H1 (cell line): ENCODE measurements around the gene LCP1. TPM values are rescaled to one million over a fixed set of nuclear protein-coding genes. Genes with fewer than 3 reads are reported as not detected.

Experiments
- CTCF ChIA-PET: fragments of 300-600 bp; sonication (Branson Sonifier 250); formaldehyde crosslinking; loops from one replicate; lab custom pipeline; 2021; ENCODE audit not compliant: partially characterized antibody; lab: Charles Lee
- POLR2A ChIA-PET: fragments of 300-600 bp; sonication (Branson Sonifier 250); formaldehyde crosslinking; loops from one replicate; lab custom pipeline; 2021; ENCODE audit warnings: inconsistent platforms; ENCODE audit not compliant: partially characterized antibody; lab: Charles Lee
- DNase-seq, 2 experiments: peaks; one replicate each; pipeline versions ENCODE4 v3.0.0 to v3.0.0-alpha.2; 2010 to 2022; ENCODE audit warnings: low spot score in 2 of 2, low read depth in 1 of 2, mixed read lengths in 1 of 2
- FAIRE-seq: peaks from 2 replicates; lab custom pipeline; 2011; peaks lifted over from hg19 to GRCh38; lab: Jason Lieb, UNC
- H2AFZ ChIP-seq: 2 replicates; pipeline ENCODE4 v1.8.1; 2012; ENCODE audit warnings: low read length, inconsistent platforms
- H2AK5ac ChIP-seq: 2 replicates; pipeline ENCODE4 v1.6.1; 2013; ENCODE audit warnings: low read depth, low read length
- H2BK120ac ChIP-seq: replicated peaks from 2 replicates; pipeline ENCODE3; 2013; ENCODE audit warnings: low read depth, low read length, inconsistent platforms
- H2BK12ac ChIP-seq: 2 replicates; pipeline ENCODE4 v1.6.1; 2013; ENCODE audit warnings: low read depth, low read length
- H2BK15ac ChIP-seq: 2 replicates; pipeline ENCODE4 v1.6.1; 2013; ENCODE audit warnings: low read length
- H2BK20ac ChIP-seq: 2 replicates; pipeline ENCODE4 v1.6.1; 2013; ENCODE audit warnings: low read length
- H2BK5ac ChIP-seq: 2 replicates; pipeline ENCODE4 v1.6.1; 2013; ENCODE audit warnings: low read depth, low read length
- H3K14ac ChIP-seq: 2 replicates; pipeline ENCODE4 v1.6.1; 2013; ENCODE audit warnings: inconsistent platforms; ENCODE audit not compliant: insufficient read length
- H3K18ac ChIP-seq: 2 replicates; pipeline ENCODE4 v1.6.1; 2013; ENCODE audit warnings: low read length; ENCODE audit errors: extremely low read depth
- H3K23ac ChIP-seq: 2 replicates; pipeline ENCODE4 v1.6.1; 2013; ENCODE audit warnings: inconsistent platforms; ENCODE audit not compliant: insufficient read length
- H3K23me2 ChIP-seq: 2 replicates; pipeline ENCODE4 v1.6.1; 2013; ENCODE audit warnings: low read depth, low read length
- H3K27ac ChIP-seq: 2 replicates; pipeline ENCODE4 v1.6.1; 2011; ENCODE audit warnings: low read depth, low read length, inconsistent platforms
- H3K27me3 ChIP-seq, 4 experiments: replicated peaks in 1 of 4; 1 replicate in 1 of 4; 2 replicates in 3 of 4; pipeline versions ENCODE4 v1.6.1 to v1.8.1; 2011 to 2013; ENCODE audit warnings: low read length in 3 of 4, mild to moderate bottlenecking in 3 of 4, inconsistent platforms in 2 of 4, mixed read lengths in 2 of 4, moderate library complexity in 1 of 4; ENCODE audit not compliant: control insufficient read depth in 3 of 4, insufficient read depth in 3 of 4; ENCODE audit errors: extremely low read depth in 1 of 4
- H3K36me3 ChIP-seq, 4 experiments: 2 replicates each; pipeline versions ENCODE4 v1.6.1 to v1.8.1; 2011 to 2013; ENCODE audit warnings: mild to moderate bottlenecking in 4 of 4, low read length in 3 of 4, moderate library complexity in 2 of 4, control low read depth in 1 of 4, inconsistent platforms in 1 of 4; ENCODE audit not compliant: insufficient read depth in 4 of 4, control insufficient read depth in 2 of 4
- H3K4ac ChIP-seq: replicated peaks from 2 replicates; pipeline ENCODE3; 2013; ENCODE audit warnings: low read length, low read depth, mixed read lengths, inconsistent platforms; ENCODE audit not compliant: insufficient read length
- H3K4me1 ChIP-seq, 4 experiments: replicated peaks in 1 of 4; 1 replicate in 1 of 4; 2 replicates in 3 of 4; pipeline versions ENCODE4 v1.6.1 to v1.8.1; 2011 to 2013; ENCODE audit warnings: low read length in 3 of 4, inconsistent platforms in 2 of 4, mixed read lengths in 1 of 4; ENCODE audit not compliant: insufficient read depth in 4 of 4, control insufficient read depth in 3 of 4
- H3K4me2 ChIP-seq, 2 experiments: 2 replicates each; pipeline versions ENCODE4 v1.6.1 to v1.8.1; 2011 to 2013; ENCODE audit warnings: low read depth in 2 of 2, low read length in 2 of 2, control low read depth in 1 of 2, inconsistent platforms in 1 of 2, mild to moderate bottlenecking in 1 of 2; ENCODE audit not compliant: insufficient read depth in 1 of 2
- H3K4me3 ChIP-seq, 4 experiments: fragments of 200-600, 300-600 bp in 1 of 4; sonication (generic), shearing (Covaris generic), sonication (Bioruptor Twin) in 1 of 4; 2 replicates each; pipeline versions ENCODE4 v1.5.1 to v1.8.1; 2011 to 2016; ENCODE audit warnings: low read length in 4 of 4, low read depth in 3 of 4, control low read depth in 2 of 4, inconsistent platforms in 2 of 4, mild to moderate bottlenecking in 2 of 4, mixed read lengths in 1 of 4, moderate library complexity in 1 of 4; ENCODE audit not compliant: insufficient read depth in 2 of 4; ENCODE audit errors: extremely low read depth in 1 of 4
- H3K56ac ChIP-seq: replicated peaks from 2 replicates; pipeline ENCODE3; 2013; ENCODE audit warnings: low read depth, mild to moderate bottlenecking, mixed read lengths, low read length, inconsistent platforms; ENCODE audit not compliant: insufficient read length
- H3K79me1 ChIP-seq: 2 replicates; pipeline ENCODE4 v1.6.1; 2013; ENCODE audit warnings: low read depth, low read length, control low read depth
- H3K79me2 ChIP-seq, 2 experiments: 2 replicates each; pipeline versions ENCODE4 v1.6.1 to v1.8.1; 2012 to 2013; ENCODE audit warnings: low read length in 2 of 2, mild to moderate bottlenecking in 2 of 2, inconsistent platforms in 1 of 2; ENCODE audit not compliant: insufficient read depth in 2 of 2, control insufficient read depth in 1 of 2
- H3K9ac ChIP-seq, 4 experiments: replicated peaks in 1 of 4; 1 replicate in 1 of 4; 2 replicates in 3 of 4; pipeline versions ENCODE4 v1.6.1 to v1.8.1; 2011 to 2013; ENCODE audit warnings: low read depth in 3 of 4, low read length in 3 of 4, control low read depth in 2 of 4, mild to moderate bottlenecking in 2 of 4, moderate library complexity in 2 of 4, inconsistent platforms in 1 of 4; ENCODE audit errors: extremely low read depth in 1 of 4
- H3K9me3 ChIP-seq, 2 experiments: 2 replicates each; pipeline versions ENCODE4 v1.6.1 to v1.8.1; 2012 to 2013; ENCODE audit warnings: mild to moderate bottlenecking in 2 of 2, moderate library complexity in 2 of 2, control low read depth in 1 of 2, inconsistent platforms in 1 of 2, low read depth in 1 of 2, low read length in 1 of 2, mixed read lengths in 1 of 2; ENCODE audit not compliant: insufficient read depth in 2 of 2
- H4K20me1 ChIP-seq, 2 experiments: replicated peaks in 1 of 2; 2 replicates each; pipeline versions ENCODE3 to v1.8.1; 2011 to 2013; ENCODE audit warnings: inconsistent platforms in 2 of 2, low read length in 2 of 2, mild to moderate bottlenecking in 1 of 2; ENCODE audit not compliant: insufficient read depth in 2 of 2, control insufficient read depth in 1 of 2
- H4K5ac ChIP-seq: 2 replicates; pipeline ENCODE4 v1.6.1; 2013; ENCODE audit warnings: low read length, low read depth, mixed read lengths, inconsistent platforms; ENCODE audit not compliant: insufficient read length
- H4K8ac ChIP-seq: 2 replicates; pipeline ENCODE4 v1.8.0; 2013; ENCODE audit warnings: mild to moderate bottlenecking, moderate library complexity, low read length, inconsistent platforms; ENCODE audit not compliant: insufficient read depth; ENCODE audit errors: extremely low read depth
- H4K91ac ChIP-seq: replicated peaks from 2 replicates; pipeline ENCODE3; 2013; ENCODE audit warnings: low read length, mixed read lengths, inconsistent platforms; ENCODE audit not compliant: insufficient read length
- BACH1 ChIP-seq: IDR thresholded peaks from 2 replicates; pipeline ENCODE4 v1.6.1; 2012; ENCODE audit warnings: low read length, improper control_type of control experiment
- CEBPB ChIP-seq: IDR thresholded peaks from 2 replicates; pipeline ENCODE4 v1.6.1; 2012; ENCODE audit warnings: low read depth, low read length
- FOSL1 ChIP-seq: IDR thresholded peaks from 2 replicates; pipeline ENCODE4 v1.6.1; 2011; ENCODE audit warnings: mild to moderate bottlenecking, low read depth, low read length, moderate library complexity; ENCODE audit not compliant: insufficient read depth
- KDM1A ChIP-seq: fragments of 200-600, 300-600 bp; sonication (generic); IDR thresholded peaks from 2 replicates; pipeline ENCODE4 v1.7.1; 2016; ENCODE audit warnings: mild to moderate bottlenecking, low read length, borderline replicate concordance
- POLR2A ChIP-seq, 2 experiments: IDR thresholded peaks; 1 replicate in 1 of 2; 2 replicates in 1 of 2; pipeline ENCODE4 v1.6.1; 2011; ENCODE audit warnings: low read depth in 2 of 2, low read length in 2 of 2, mild to moderate bottlenecking in 2 of 2; ENCODE audit errors: control extremely low read depth in 1 of 2
- RNF2 ChIP-seq: fragments of 200-900, 300-1000 bp; sonication (generic); IDR thresholded peaks from 2 replicates; pipeline ENCODE4 v1.7.1; 2016; ENCODE audit warnings: borderline replicate concordance, low read depth, mild to moderate bottlenecking, antibody characterized with exemption, low read length; ENCODE audit not compliant: poor library complexity, severe bottlenecking; ENCODE audit errors: missing control alignments
- SUZ12 ChIP-seq: fragments of 200-600 bp; sonication (generic); IDR thresholded peaks from 2 replicates; pipeline ENCODE4 v1.6.1; 2012; ENCODE audit warnings: mild to moderate bottlenecking, inconsistent platforms, low read length, moderate library complexity, mixed read lengths
- TAF1 ChIP-seq: IDR thresholded peaks from 2 replicates; pipeline ENCODE4 v1.6.1; 2011; ENCODE audit warnings: mild to moderate bottlenecking, low read depth, low read length
- TAF7 ChIP-seq: optimal IDR thresholded peaks from 2 replicates; pipeline ENCODE3; 2011; ENCODE audit warnings: low read depth, mild to moderate bottlenecking, inconsistent platforms, low read length, moderate library complexity, borderline replicate concordance
- TCF12 ChIP-seq: IDR thresholded peaks from 2 replicates; pipeline ENCODE4 v1.6.1; 2011; ENCODE audit warnings: low read depth, mild to moderate bottlenecking, low read length
- WGBS, 2 experiments: shearing (Covaris generic) in 1 of 2; methylation state at CpG; one replicate each; pipeline versions ENCODE4 v1.1.6 to v1.1.7; 2013 to 2015; ENCODE audit warnings: low lambda C conversion rate in 2 of 2, mixed read lengths in 2 of 2, inconsistent platforms in 1 of 2, low coverage in 1 of 2, missing lambda C conversion rate in 1 of 2; ENCODE audit not compliant: insufficient replicate concordance in 2 of 2, insufficient coverage in 1 of 2, insufficient read length in 1 of 2; ENCODE audit errors: extremely low coverage in 1 of 2, missing lambda C conversion rate in 1 of 2; 5-methylcytosine and 5-hydroxymethylcytosine counted together
- polyA plus RNA-seq, 7 experiments: library from polyadenylated mRNA; depleted of rRNA in 3 of 7; stranded (reverse) in 5 of 7; unstranded in 2 of 7; fragments of >200 nt in 5 of 7; fragments of 200-250 nt in 2 of 7; gene quantifications; 1 replicate in 5 of 7; 2 replicates in 1 of 7; 4 replicates in 1 of 7; pipeline versions ENCODE4 v1.2.1 to v1.2.3, GENCODE V29; 2011 to 2013; ENCODE audit warnings: missing spikeins in 2 of 7, mixed read lengths in 2 of 7
- total RNA-seq: library from RNA; stranded (reverse); fragmentation: NEBNext Ultra II Directional; extraction: Animal tissue kit (Norgen Biotek cat#: 25700); gene quantifications from 2 replicates; pipeline ENCODE4 v1.2.1, GENCODE V29; 2021

The LCP1 gene
- total and polyA plus RNA-seq, 2 of the 8 experiments (the other 6 are each of a cell fraction or from before 2014, with no cell fraction given): 0.65 to 4.3 TPM

- Histone ChIP-seq H3K9me3 (no peaks in the 10 kb centered on the region), H3K56ac (no peak overlapping the region), H3K4ac (no peak overlapping the region), H2BK12ac (no peak overlapping the region), H2BK15ac (no peak overlapping the region), H2AK5ac (no peak overlapping the region), H4K91ac (no peak overlapping the region), H3K36me3 (no peaks in the 10 kb centered on the region), H3K4me2 (no peak overlapping the region), H3K23ac (no peak overlapping the region), H2AFZ (0 out of 2 replicates have a peak overlapping the region, but pooled peaks have one; percentile 74), H3K23me2 (no peaks in the 10 kb centered on the region), H3K4me1 (no peaks in the 10 kb centered on the region), H3K9ac (no peak overlapping the region), H3K18ac (no peak overlapping the region), H2BK5ac (no peak overlapping the region), H3K27ac (no peak overlapping the region), H2BK20ac (no peak overlapping the region), H2BK120ac (no peak overlapping the region), H4K8ac (no peak overlapping the region), H4K5ac (no peak overlapping the region), H3K4me3 (no peak overlapping the region), H3K79me2 (no peaks in the 10 kb centered on the region), H3K79me1 (no peaks in the 10 kb centered on the region), H3K27me3 (no peaks in the 10 kb centered on the region), H4K20me1 (peaks cover 0 to 2% of the 10 kb centered on the region in 2 experiments), H3K14ac (no peak overlapping the region)
- no peak for DNase-seq
- CTCF ChIA-PET: interaction anchor here (1.1 to 4.0 kb wide), 5 partner anchors 10 to 44 kb away, joined by 3 to 36 read pairs (median 3); no protein-coding TSS in a partner anchor
- no peak for TF ChIP-seq CEBPB
- no peak for TF ChIP-seq FOSL1
- TF ChIP-seq POLR2A (IDR thresholded peaks at IDR 0.05; ENCODE audit: control extremely low read depth in 1 of 2, low read depth in 2 of 2, low read length in 2 of 2): no peak
- TF ChIP-seq TAF1: no peak
- TF ChIP-seq KDM1A: no peak
- TF ChIP-seq BACH1: no peak
- TF ChIP-seq TCF12: no peak
- TF ChIP-seq TAF7: no peak
- no peak for TF ChIP-seq SUZ12
- TF ChIP-seq RNF2: no peak
- WGBS, 2 experiments: 83% methylated on average over 7 of the region's 7 CpGs; no CpG with 5 or more reads in 1 of the 2 experiments
- POLR2A ChIA-PET: interaction anchor here (1.1 kb wide), 1 partner anchor 90 kb away, joined by 3 read pairs; no protein-coding TSS in a partner anchor
- no peak for FAIRE-seq
Observed at GRCh38 chr13:46149272-46150133, 32.5 kb downstream of the LCP1 start.
